CD14-positive monocyte (primary cell): ENCODE measurements around the gene FOXJ3. TPM values are rescaled to one million over a fixed set of nuclear protein-coding genes. Genes with fewer than 3 reads are reported as not detected.
A peak's percentile ranks its signal among the peaks of the same experiment; 100 is the strongest.

ENCODE experiments used
- DNase-seq, 3 donors: peaks; one replicate each; pipeline ENCODE4 v3.0.0-alpha.2; 2011 to 2022
- H2AFZ ChIP-seq: 2 replicates; pipeline ENCODE4 v1.6.0; 2012; ENCODE audit warnings: mild to moderate bottlenecking, low read depth, low read length, inconsistent platforms; ENCODE audit not compliant: insufficient read depth, poor library complexity, severe bottlenecking
- H3K27ac ChIP-seq, 2 donors: 1 replicate in 1 of 2; 2 replicates in 1 of 2; pipeline ENCODE4 v1.5.1; 2012 to 2013; ENCODE audit warnings: low read length in 2 of 2, control low read depth in 1 of 2, inconsistent platforms in 1 of 2, low read depth in 1 of 2, mild to moderate bottlenecking in 1 of 2
- H3K27me3 ChIP-seq, 2 donors: one replicate each; pipeline versions ENCODE4 v1.6.0 to v1.6.1; 2011 to 2013; ENCODE audit warnings: low read length in 2 of 2; ENCODE audit not compliant: control insufficient read depth in 2 of 2, insufficient read depth in 2 of 2
- H3K36me3 ChIP-seq, 2 donors: replicated peaks in 1 of 2; 1 replicate in 1 of 2; 2 replicates in 1 of 2; pipeline versions ENCODE4 v1.5.1 to v1.6.1; 2012 to 2013; ENCODE audit warnings: low read length in 2 of 2, control low read depth in 1 of 2, inconsistent platforms in 1 of 2, mild to moderate bottlenecking in 1 of 2; ENCODE audit not compliant: insufficient read depth in 2 of 2, control insufficient read depth in 1 of 2
- H3K4me1 ChIP-seq, 2 donors: 1 replicate in 1 of 2; 2 replicates in 1 of 2; pipeline versions ENCODE4 v1.5.1 to v1.6.1; 2012 to 2013; ENCODE audit warnings: low read length in 2 of 2, control low read depth in 1 of 2, inconsistent platforms in 1 of 2, mild to moderate bottlenecking in 1 of 2, moderate library complexity in 1 of 2; ENCODE audit not compliant: insufficient read depth in 2 of 2, control insufficient read depth in 1 of 2
- H3K4me2 ChIP-seq: replicated peaks from 2 replicates; pipeline ENCODE3; 2012; ENCODE audit warnings: low read length, moderate library complexity, mild to moderate bottlenecking; ENCODE audit not compliant: poor library complexity, severe bottlenecking; ENCODE audit errors: extremely low read depth
- H3K4me3 ChIP-seq, 3 experiments: fragments of 200-600 bp in 1 of 3; sonication (generic) in 1 of 3; replicated peaks in 1 of 3; 1 replicate in 2 of 3; 2 replicates in 1 of 3; pipeline ENCODE4 v1.5.1; 2011 to 2013; ENCODE audit warnings: low read length in 3 of 3, mild to moderate bottlenecking in 3 of 3, control low read depth in 2 of 3, low read depth in 2 of 3, inconsistent platforms in 1 of 3, moderate library complexity in 1 of 3
- H3K79me2 ChIP-seq: 2 replicates; pipeline ENCODE4 v1.6.0; 2012; ENCODE audit warnings: mild to moderate bottlenecking, control low read depth, inconsistent platforms, low read length, moderate library complexity; ENCODE audit not compliant: insufficient read depth
- H3K9ac ChIP-seq: 2 replicates; pipeline ENCODE4 v1.6.0; 2017; ENCODE audit warnings: low read length, mild to moderate bottlenecking; ENCODE audit not compliant: insufficient read depth, poor library complexity, severe bottlenecking
- H3K9me3 ChIP-seq, 2 donors: replicated peaks in 1 of 2; 1 replicate in 1 of 2; 2 replicates in 1 of 2; pipeline versions ENCODE4 v1.5.1 to v1.6.1; 2012 to 2013; ENCODE audit warnings: low read length in 2 of 2, control low read depth in 1 of 2; ENCODE audit not compliant: control insufficient read depth in 1 of 2, insufficient read depth in 1 of 2
- H4K20me1 ChIP-seq: 2 replicates; pipeline ENCODE4 v1.6.0; 2012; ENCODE audit warnings: mild to moderate bottlenecking, low read length, control low read depth, moderate library complexity; ENCODE audit not compliant: insufficient read depth
- H3K27ac Mint-ChIP-seq, 7 donors: one replicate each; pipeline ENCODE4 v1.8.0; 2020; ENCODE audit warnings: mild to moderate bottlenecking in 7 of 7, mixed read lengths in 7 of 7, moderate library complexity in 6 of 7, inconsistent platforms in 2 of 7
- H3K27me3 Mint-ChIP-seq, 3 donors: one replicate each; pipeline ENCODE4 v1.8.0; 2021 to 2022; ENCODE audit warnings: low read depth in 3 of 3, mild to moderate bottlenecking in 3 of 3, mixed read lengths in 3 of 3, moderate library complexity in 3 of 3, inconsistent platforms in 1 of 3
- H3K36me3 Mint-ChIP-seq, 2 donors: one replicate each; pipeline ENCODE4 v1.8.0; 2020; ENCODE audit warnings: mixed read lengths in 2 of 2, inconsistent platforms in 1 of 2, mild to moderate bottlenecking in 1 of 2
- H3K4me1 Mint-ChIP-seq: one replicate; pipeline ENCODE4 v1.8.0; 2020; ENCODE audit warnings: mild to moderate bottlenecking, mixed read lengths
- H3K4me3 Mint-ChIP-seq, 2 donors: one replicate each; pipeline ENCODE4 v1.8.0; 2020; ENCODE audit warnings: mild to moderate bottlenecking in 2 of 2, mixed read lengths in 2 of 2, moderate library complexity in 1 of 2
- H3K9me3 Mint-ChIP-seq, 7 donors: one replicate each; pipeline ENCODE4 v1.8.0; 2020 to 2022; ENCODE audit warnings: mixed read lengths in 7 of 7, mild to moderate bottlenecking in 6 of 7, moderate library complexity in 6 of 7, inconsistent platforms in 2 of 7
- CTCF ChIP-seq: fragments of 200-600 bp; IDR thresholded peaks from one replicate; pipeline ENCODE4 v1.8.0; 2022; ENCODE audit warnings: antibody characterized with exemption, mild to moderate bottlenecking
- WGBS: methylation state at CpG from one replicate; pipeline ENCODE4 v1.1.5; 2013; ENCODE audit warnings: missing lambda C conversion rate; ENCODE audit not compliant: insufficient coverage; 5-methylcytosine and 5-hydroxymethylcytosine counted together
- intact Hi-C, 2 donors: fragments of 100-400 bp; cut with micrococcal nuclease; formaldehyde crosslinking; loops; one replicate each; pipeline versions ENCODE4 v1.15.0 to v1.15.1; 2023
- polyA plus RNA-seq, 3 donors: library from polyadenylated mRNA; depleted of rRNA in 1 of 3; unstranded in 2 of 3; stranded (reverse) in 1 of 3; fragments of 300-500 nt in 2 of 3; fragments of >200 nt in 1 of 3; fragmentation: Illumina TruSeq in 2 of 3; gene quantifications; 1 replicate in 2 of 3; 2 replicates in 1 of 3; pipeline ENCODE4 v1.2.3, GENCODE V29; 2012 to 2021

Gene FOXJ3
- polyA plus RNA-seq, 3 donors = 10.2 to 18.5 (median 18.4) TPM

GRCh38 chr1:42328916-42329496 is 6.0 kb downstream of the FOXJ3 start:
- H2AFZ ChIP-seq = no peak overlapping the region
- Mint-ChIP-seq H3K9me3 (no peaks in the 10 kb centered on the region), H3K4me3 (no peak overlapping the region), H3K27ac (no peak overlapping the region), H3K4me1 (peaks cover 45% of the 10 kb centered on the region), H3K36me3 (no peaks in the 10 kb centered on the region), H3K27me3 (no peaks in the 10 kb centered on the region)
- peaks cover 97% of the 10 kb centered on the region for H3K79me2 ChIP-seq
- H3K4me3 ChIP-seq = no peak overlapping the region
- intact Hi-C loops = no loop called here
- H3K4me1 ChIP-seq = peaks cover 10 to 11% of the 10 kb centered on the region in 2 donors
- H4K20me1 ChIP-seq = peaks cover 97% of the 10 kb centered on the region
- H3K9ac ChIP-seq = no peak overlapping the region
- 94% methylated on average over 2 of the region's 4 CpGs for WGBS
- no peak for TF ChIP-seq CTCF
- H3K4me2 ChIP-seq = no peak overlapping the region
- no peak for DNase-seq
- H3K36me3 ChIP-seq = no peaks in the 10 kb centered on the region
- H3K27me3 ChIP-seq = no peaks in the 10 kb centered on the region
- no peak overlapping the region for H3K27ac ChIP-seq
- no peaks in the 10 kb centered on the region for H3K9me3 ChIP-seq

DNA sequence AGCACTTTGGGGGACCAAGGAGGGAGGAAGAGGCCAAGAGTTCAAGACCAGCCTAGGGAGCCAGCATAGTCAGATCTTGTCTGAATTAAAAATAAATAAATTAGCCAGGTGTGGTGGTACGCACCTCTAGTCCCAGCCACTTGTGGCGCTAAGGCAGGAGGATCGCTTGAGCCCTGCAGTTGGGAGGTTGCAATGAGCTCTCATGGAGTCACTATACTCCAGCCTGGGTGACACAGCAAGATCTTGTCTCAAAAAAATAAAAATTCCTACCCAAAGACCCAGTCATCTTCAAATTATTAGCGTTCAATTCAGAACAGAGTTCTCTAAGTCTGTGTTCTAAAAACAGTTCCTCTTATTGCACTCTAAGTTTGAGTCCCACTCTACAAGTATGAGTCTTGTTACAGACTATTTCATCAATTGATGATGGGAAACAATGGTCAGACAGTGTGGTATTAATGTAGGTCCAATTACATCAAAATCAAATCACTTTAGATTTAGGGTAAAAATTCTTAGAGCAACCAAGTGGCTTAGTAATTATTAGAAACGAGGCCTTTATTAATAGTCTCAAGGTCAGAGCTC is 6.9 kb downstream of the FOXJ3 start:
- 94% methylated on average over 3 of the region's 5 CpGs for WGBS
- Histone ChIP-seq H3K27ac (no peak overlapping the region), H3K79me2 (peaks cover 94% of the 10 kb centered on the region), H2AFZ (no peak overlapping the region), H3K4me1 (peaks cover 1 to 2% of the 10 kb centered on the region in 2 donors), H3K9ac (no peak overlapping the region), H3K27me3 (no peaks in the 10 kb centered on the region), H3K4me3 (no peak overlapping the region), H3K9me3 (no peaks in the 10 kb centered on the region), H3K4me2 (no peak overlapping the region), H3K36me3 (no peaks in the 10 kb centered on the region), H4K20me1 (peaks cover 96% of the 10 kb centered on the region)
- Mint-ChIP-seq H3K9me3 (no peaks in the 10 kb centered on the region), H3K27me3 (no peaks in the 10 kb centered on the region), H3K27ac (peak overlapping the region in 1 of 7 donors; percentile 31), H3K4me3 (no peak overlapping the region), H3K4me1 (peaks cover 41% of the 10 kb centered on the region), H3K36me3 (peaks cover 0 to under 1% of the 10 kb centered on the region in 2 donors)
- intact Hi-C loops = no loop called here
- no peak for DNase-seq
- TF ChIP-seq CTCF = no peak
